Measurements from ENCODE around the gene MPV17L2. TPM values are rescaled to one million over a fixed set of nuclear protein-coding genes. Genes with fewer than 3 reads are reported as not detected.

The MPV17L2 gene
- total RNA-seq, 4 donors from 2014 or later: 14.5 to 67.6 (median 21.2) TPM

DNA sequence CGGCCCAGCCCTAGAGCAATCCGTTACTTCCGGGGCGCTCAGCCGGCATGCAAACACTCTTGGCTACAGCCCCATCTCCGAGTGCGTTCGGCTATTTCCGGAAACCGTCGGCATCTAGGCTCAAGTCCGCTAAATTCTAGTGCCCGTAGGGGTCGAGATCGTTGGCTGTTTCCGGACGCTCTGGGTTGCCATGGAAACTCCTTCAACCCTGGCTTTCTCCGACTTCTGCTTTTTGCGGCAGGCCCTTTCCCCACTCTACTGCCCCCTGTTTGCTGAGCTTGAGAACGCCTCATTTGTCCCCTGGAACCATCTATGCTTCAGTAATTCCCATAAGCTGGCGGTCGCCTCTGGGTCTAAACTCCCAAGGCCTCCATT is 40.6 kb upstream of the MPV17L2 start:
- intact Hi-C loops (cut with DNase I): loop anchor here (5.0 to 10.0 kb wide), 2 partner anchors 40 to 148 kb away; partner anchors contain the start of gene ARRDC2
- under 1% methylated on average over 22 of the region's 22 CpGs for WGBS
- TF ChIP-seq POLR2AphosphoS5 (IDR thresholded peaks at IDR 0.05): peak; percentile 49 to 59
- TF ChIP-seq EP300 (IDR thresholded peaks at IDR 0.05): no peak
- TF ChIP-seq, protein P1, sequence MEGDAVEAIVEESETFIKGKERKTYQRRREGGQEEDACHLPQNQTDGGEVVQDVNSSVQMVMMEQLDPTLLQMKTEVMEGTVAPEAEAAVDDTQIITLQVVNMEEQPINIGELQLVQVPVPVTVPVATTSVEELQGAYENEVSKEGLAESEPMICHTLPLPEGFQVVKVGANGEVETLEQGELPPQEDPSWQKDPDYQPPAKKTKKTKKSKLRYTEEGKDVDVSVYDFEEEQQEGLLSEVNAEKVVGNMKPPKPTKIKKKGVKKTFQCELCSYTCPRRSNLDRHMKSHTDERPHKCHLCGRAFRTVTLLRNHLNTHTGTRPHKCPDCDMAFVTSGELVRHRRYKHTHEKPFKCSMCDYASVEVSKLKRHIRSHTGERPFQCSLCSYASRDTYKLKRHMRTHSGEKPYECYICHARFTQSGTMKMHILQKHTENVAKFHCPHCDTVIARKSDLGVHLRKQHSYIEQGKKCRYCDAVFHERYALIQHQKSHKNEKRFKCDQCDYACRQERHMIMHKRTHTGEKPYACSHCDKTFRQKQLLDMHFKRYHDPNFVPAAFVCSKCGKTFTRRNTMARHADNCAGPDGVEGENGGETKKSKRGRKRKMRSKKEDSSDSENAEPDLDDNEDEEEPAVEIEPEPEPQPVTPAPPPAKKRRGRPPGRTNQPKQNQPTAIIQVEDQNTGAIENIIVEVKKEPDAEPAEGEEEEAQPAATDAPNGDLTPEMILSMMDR (IDR thresholded peaks at IDR 0.05): peak; percentile 43 to 66 (median 59)
- H3K27ac ChIP-seq (replicated peaks in 1 of 4): peak overlapping the region; percentile 89 to 97 (median 94)
- H3K4me3 ChIP-seq: peak overlapping the region; percentile 79 to 97 (median 86)
- H3K9me3 ChIP-seq: no peaks in the 10 kb centered on the region
- no peaks in the 10 kb centered on the region for H3K27me3 ChIP-seq
- peaks cover 35 to 53% (median 50%) of the 10 kb centered on the region in 4 donors for H3K4me1 ChIP-seq
- H3K36me3 ChIP-seq: peaks cover 8 to 27% (median 13%) of the 10 kb centered on the region in 4 donors
- DNase-seq (ENCODE audit: extremely low spot score): peak; percentile 99

DNA sequence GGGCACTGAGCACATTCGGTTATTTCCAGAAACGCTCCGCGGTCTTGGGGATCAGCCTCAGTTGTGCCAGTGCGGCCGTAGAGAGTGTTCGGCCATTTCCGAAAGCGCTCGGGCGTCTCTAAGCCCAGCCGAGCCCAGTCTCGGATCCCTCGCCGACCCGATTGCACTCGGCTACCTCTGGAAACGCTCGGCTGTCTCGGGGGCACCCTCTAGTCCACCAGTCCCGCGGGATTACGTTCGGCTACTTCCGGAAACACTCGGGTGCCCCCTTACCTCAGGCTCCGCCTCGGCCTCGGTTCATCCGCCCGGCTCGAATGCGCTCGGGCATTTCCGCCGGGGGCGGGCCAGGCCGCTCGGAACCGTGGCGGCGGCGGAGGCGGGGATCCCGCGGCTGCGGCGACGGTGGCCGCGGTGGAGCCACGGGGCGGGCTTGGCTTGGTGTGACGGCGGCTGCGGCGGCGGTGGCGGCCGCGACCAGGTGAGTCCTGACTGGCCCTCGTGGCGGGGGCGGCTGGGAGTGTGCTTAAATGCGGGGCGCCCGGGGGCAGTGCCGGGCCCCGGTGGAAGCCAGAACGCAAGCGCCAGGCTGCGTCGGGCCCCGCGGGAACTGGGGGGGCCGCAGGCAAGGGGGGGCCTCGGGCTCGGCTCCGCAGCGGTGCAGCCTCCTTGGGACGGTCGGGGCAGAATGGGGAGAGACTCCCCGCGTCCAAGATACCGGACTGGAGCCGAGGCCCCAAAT is 40.0 kb upstream of the MPV17L2 start, which contains the start of gene PIK3R2:
TSS of gene PIK3R2 (plus strand) at position 347 of the 739 bp plus-strand sequence. CDS start 2,717 bp downstream, outside the sequence.
- 2% methylated on average over 40 of the region's 86 CpGs for WGBS
- H3K4me1 ChIP-seq: peaks cover 41 to 58% (median 55%) of the 10 kb centered on the region in 4 donors
- no peaks in the 10 kb centered on the region for H3K27me3 ChIP-seq
- peak; percentile 99 for DNase-seq (ENCODE audit: extremely low spot score)
- H3K27ac ChIP-seq (replicated peaks in 1 of 4): peak within 1 kb of the TSS; percentile 89 to 97 (median 94)
- H3K4me3 ChIP-seq: peak within 1 kb of the TSS; percentile 79 to 97 (median 86)
- H3K9me3 ChIP-seq: no peaks in the 10 kb centered on the region
- intact Hi-C loops (cut with DNase I): loop anchor here (5.0 to 10.0 kb wide), 2 partner anchors 41 to 148 kb away; partner anchors contain the start of gene ARRDC2
- TF ChIP-seq, protein P1 (IDR thresholded peaks at IDR 0.05): peak in 1 of 3 experiments; percentile 2
- peak; percentile 63 to 76 for TF ChIP-seq POLR2AphosphoS5 (IDR thresholded peaks at IDR 0.05)
- TF ChIP-seq POLR2A (IDR thresholded peaks at IDR 0.05; ENCODE audit: low read depth): peak; percentile 13
- TF ChIP-seq EP300 (IDR thresholded peaks at IDR 0.05): no peak
- peaks cover 7 to 21% (median 10%) of the 10 kb centered on the region in 4 donors for H3K36me3 ChIP-seq

DNA sequence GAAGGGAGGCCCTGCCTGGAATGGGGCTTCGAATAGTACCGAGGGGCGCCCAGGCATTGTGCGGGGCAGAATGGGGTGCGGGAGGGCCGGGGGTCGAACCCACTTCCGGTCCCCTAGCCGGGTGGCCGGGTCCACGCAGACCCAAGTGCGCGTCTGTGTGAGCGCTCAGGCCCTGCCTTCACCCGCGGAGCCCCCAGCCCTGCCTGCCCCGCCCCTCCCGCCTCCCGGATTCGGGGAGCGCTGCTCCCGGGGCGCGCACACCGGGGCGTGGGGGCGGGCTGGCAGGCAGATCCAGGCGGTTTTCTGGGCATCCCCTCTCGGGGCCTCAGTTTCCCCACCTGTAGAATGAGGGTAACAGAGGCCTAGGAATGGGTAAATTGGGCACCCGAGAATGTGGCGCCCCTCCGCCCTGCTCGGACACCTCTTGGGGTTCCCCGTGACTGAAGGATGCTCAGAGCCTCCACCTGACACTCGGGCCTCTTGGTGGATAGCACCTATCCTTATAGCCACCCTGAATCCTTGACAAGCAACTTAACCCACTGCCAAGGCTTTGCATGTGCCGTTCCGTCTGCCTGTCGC is 39.4 kb upstream of the MPV17L2 start:
- 8% methylated on average over 12 of the region's 38 CpGs for WGBS
- intact Hi-C loops (cut with DNase I): loop anchor here (5.0 to 10.0 kb wide), 2 partner anchors 41 to 149 kb away; partner anchors contain the start of gene ARRDC2
- peaks cover 7 to 15% (median 10%) of the 10 kb centered on the region in 4 donors for H3K36me3 ChIP-seq
- peak overlapping the region; percentile 79 to 97 (median 86) for H3K4me3 ChIP-seq
- H3K27me3 ChIP-seq: no peaks in the 10 kb centered on the region
- H3K4me1 ChIP-seq: peaks cover 41 to 60% (median 59%) of the 10 kb centered on the region in 4 donors
- H3K27ac ChIP-seq (replicated peaks in 1 of 4): peak overlapping the region; percentile 89 to 97 (median 94)
- TF ChIP-seq, protein P1 (IDR thresholded peaks at IDR 0.05): no peak
- TF ChIP-seq EP300 (IDR thresholded peaks at IDR 0.05): no peak
- TF ChIP-seq POLR2A (IDR thresholded peaks at IDR 0.05; ENCODE audit: low read depth): no peak
- no peak for TF ChIP-seq POLR2AphosphoS5 (IDR thresholded peaks at IDR 0.05)
- no peaks in the 10 kb centered on the region for H3K9me3 ChIP-seq
- peak; percentile 90 for DNase-seq (ENCODE audit: extremely low spot score)

DNA sequence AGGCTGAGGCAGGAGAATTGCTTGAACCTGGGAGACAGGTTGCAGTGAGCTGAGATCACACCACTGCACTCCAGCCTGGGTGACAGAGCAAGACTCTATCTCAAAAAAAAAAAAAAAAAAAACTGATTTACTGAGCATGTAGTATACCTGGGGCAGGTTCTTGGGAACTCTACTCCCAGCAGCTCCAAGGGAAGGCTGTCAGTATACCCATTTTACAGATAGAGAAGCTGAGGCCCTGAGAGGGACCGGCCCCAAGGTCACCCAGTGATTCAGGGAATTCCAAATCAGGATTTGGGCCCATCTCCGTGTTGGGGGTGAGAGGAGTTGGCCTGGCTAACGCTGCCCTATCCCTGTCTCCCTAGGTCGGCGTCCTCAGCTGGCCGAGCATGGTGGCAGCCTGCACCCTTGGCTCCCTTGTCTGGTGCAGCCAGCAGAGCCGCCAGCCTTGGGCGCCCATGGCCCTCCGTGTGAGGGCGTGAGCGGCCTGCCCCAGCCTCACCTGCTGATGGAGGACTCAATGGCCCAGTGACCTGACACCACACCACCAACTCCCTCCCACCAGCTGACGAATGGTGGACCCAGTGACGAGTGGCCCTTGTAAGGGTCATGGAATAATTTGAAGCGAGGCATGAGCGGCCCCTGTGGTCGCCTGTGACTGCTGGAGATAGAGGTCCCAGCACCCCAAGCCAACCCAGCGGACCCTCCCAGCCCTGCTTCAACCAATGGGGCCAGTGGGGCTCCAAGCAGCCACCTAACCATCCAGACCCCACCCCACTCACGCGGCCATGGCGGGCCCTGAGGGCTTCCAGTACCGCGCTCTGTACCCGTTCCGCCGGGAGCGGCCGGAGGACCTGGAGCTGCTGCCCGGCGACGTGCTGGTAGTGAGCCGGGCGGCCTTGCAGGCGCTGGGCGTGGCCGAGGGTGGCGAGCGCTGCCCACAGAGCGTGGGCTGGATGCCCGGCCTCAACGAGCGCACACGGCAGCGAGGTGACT is 37.6 kb upstream of the MPV17L2 start:
- WGBS: 86% methylated on average over 5 of the region's 43 CpGs
- no peak for TF ChIP-seq EP300 (IDR thresholded peaks at IDR 0.05)
- Histone ChIP-seq H3K9me3 (no peaks in the 10 kb centered on the region), H3K4me3 (no peak overlapping the region), H3K4me1 (peaks cover 46 to 66% (median 62%) of the 10 kb centered on the region in 4 donors), H3K27me3 (no peaks in the 10 kb centered on the region), H3K27ac (replicated peaks in 1 of 4) (peak overlapping the region; percentile 75 to 89 (median 81)), H3K36me3 (peaks cover 6 to 9% (median 8%) of the 10 kb centered on the region in 4 donors)
- DNase-seq (ENCODE audit: extremely low spot score): no peak
- intact Hi-C loops (cut with DNase I): loop anchor here (10.0 kb wide), 1 partner anchor 151 kb away; the partner anchor contains the start of gene ARRDC2
